Measurements from ENCODE around the gene ODF4. TPM values are rescaled to one million over a fixed set of nuclear protein-coding genes. Genes with fewer than 3 reads are reported as not detected.

The ODF4 gene
- total and polyA plus RNA-seq, 2 experiments from 2014 or later, result not detected

- TF ChIP-seq EZH2phosphoT487 (IDR thresholded peaks at IDR 0.05; ENCODE audit: insufficient read depth, low read depth) (no peak), EZH2 (IDR thresholded peaks at IDR 0.05; ENCODE audit: insufficient read depth, poor library complexity, severe bottlenecking) (peak; percentile 32)
- Histone ChIP-seq H2AFZ (no peak overlapping the region), H3K9me3 (ENCODE audit: low read depth) (no peaks in the 10 kb centered on the region), H3K27me3 (replicated peaks; ENCODE audit: insufficient read depth) (peaks cover 62% of the 10 kb centered on the region), H3K9ac (no peak overlapping the region), H3K4me2 (ENCODE audit: unreplicated experiment) (no peak overlapping the region), H4K20me1 (ENCODE audit: insufficient read depth) (no peaks in the 10 kb centered on the region), H3K36me3 (ENCODE audit: low read depth) (no peaks in the 10 kb centered on the region), H3K4me1 (ENCODE audit: insufficient read depth) (no peaks in the 10 kb centered on the region; the same call in 1 of the 2 replicates), H3F3A (ENCODE audit: insufficient read depth) (no peaks in the 10 kb centered on the region), H3K27ac (no peak overlapping the region), H3K4me3 (no peak overlapping the region), H3K9me2 (ENCODE audit: insufficient read depth) (no peaks in the 10 kb centered on the region), H3K79me2 (ENCODE audit: insufficient read depth) (no peaks in the 10 kb centered on the region)
- 4 to 5% methylated on average over 25 to 26 of the region's 26 CpGs for WGBS, 2 experiments (ENCODE audit: low coverage in 1 of 2, low lambda C conversion rate in 2 of 2, missing lambda C conversion rate in 2 of 2)
- in situ Hi-C loops (cut with MboI), result no loop called here
- no peak for DNase-seq
These were observed 23.8 kb upstream of the ODF4 start for GRCh38 chr17:8315764-8316217.

- Histone ChIP-seq H3K4me2 (ENCODE audit: unreplicated experiment) (no peak overlapping the region), H3K4me1 (ENCODE audit: insufficient read depth) (no peaks in the 10 kb centered on the region; the same call in 1 of the 2 replicates), H2AFZ (no peak overlapping the region), H3F3A (ENCODE audit: insufficient read depth) (no peaks in the 10 kb centered on the region), H4K20me1 (ENCODE audit: insufficient read depth) (no peaks in the 10 kb centered on the region), H3K36me3 (ENCODE audit: low read depth) (no peaks in the 10 kb centered on the region), H3K4me3 (no peak overlapping the region), H3K27ac (no peak overlapping the region), H3K9me3 (ENCODE audit: low read depth) (no peaks in the 10 kb centered on the region), H3K9ac (no peak overlapping the region), H3K9me2 (ENCODE audit: insufficient read depth) (no peaks in the 10 kb centered on the region), H3K27me3 (replicated peaks; ENCODE audit: insufficient read depth) (peaks cover 49% of the 10 kb centered on the region), H3K79me2 (ENCODE audit: insufficient read depth) (no peaks in the 10 kb centered on the region)
- TF ChIP-seq EZH2phosphoT487 (IDR thresholded peaks at IDR 0.05; ENCODE audit: insufficient read depth, low read depth) (no peak), EZH2 (IDR thresholded peaks at IDR 0.05; ENCODE audit: insufficient read depth, poor library complexity, severe bottlenecking) (no peak)
- no peak for DNase-seq
- WGBS, 2 experiments (ENCODE audit: low coverage in 1 of 2, low lambda C conversion rate in 2 of 2, missing lambda C conversion rate in 2 of 2), result 45 to 48% methylated on average over 22 to 24 of the region's 24 CpGs
- in situ Hi-C loops (cut with MboI), result no loop called here
These were observed 21.4 kb upstream of the ODF4 start for GRCh38 chr17:8318010-8318935.

- DNase-seq, result no peak
- no peak overlapping the region for H3K27ac ChIP-seq
- in situ Hi-C loops (cut with MboI), result no loop called here
- H3K9ac ChIP-seq, result no peak overlapping the region
- no peak overlapping the region for H3K4me2 ChIP-seq (ENCODE audit: unreplicated experiment)
- H3K36me3 ChIP-seq (ENCODE audit: low read depth), result no peaks in the 10 kb centered on the region
- H3K79me2 ChIP-seq (ENCODE audit: insufficient read depth), result no peaks in the 10 kb centered on the region
- TF ChIP-seq EZH2 (IDR thresholded peaks at IDR 0.05; ENCODE audit: insufficient read depth, poor library complexity, severe bottlenecking) (no peak), EZH2phosphoT487 (IDR thresholded peaks at IDR 0.05; ENCODE audit: insufficient read depth, low read depth) (no peak)
- no peak overlapping the region for H2AFZ ChIP-seq
- no peaks in the 10 kb centered on the region for H3K9me2 ChIP-seq (ENCODE audit: insufficient read depth)
- no peaks in the 10 kb centered on the region for H3K9me3 ChIP-seq (ENCODE audit: low read depth)
- peaks cover 29% of the 10 kb centered on the region for H3K27me3 ChIP-seq (replicated peaks; ENCODE audit: insufficient read depth)
- no peaks in the 10 kb centered on the region for H3F3A ChIP-seq (ENCODE audit: insufficient read depth)
- no peaks in the 10 kb centered on the region for H4K20me1 ChIP-seq (ENCODE audit: insufficient read depth)
- H3K4me3 ChIP-seq, result no peak overlapping the region
- no peaks in the 10 kb centered on the region; the same call in 1 of the 2 replicates for H3K4me1 ChIP-seq (ENCODE audit: insufficient read depth)
- whole genome bisulfite sequencing, 2 experiments (ENCODE audit: low coverage in 1 of 2, low lambda C conversion rate in 2 of 2, missing lambda C conversion rate in 2 of 2), result 66 to 70% methylated on average over 4 of the region's 4 CpGs
These were observed 19.4 kb upstream of the ODF4 start for GRCh38 chr17:8320262-8320661.

GRCh38 chr17:8320990-8321389 lies 18.6 kb upstream of the ODF4 start:
- Histone ChIP-seq H3K4me3 (no peak overlapping the region), H3K79me2 (ENCODE audit: insufficient read depth) (no peaks in the 10 kb centered on the region), H3K9ac (no peak overlapping the region), H3K27ac (no peak overlapping the region), H3K36me3 (ENCODE audit: low read depth) (no peaks in the 10 kb centered on the region), H4K20me1 (ENCODE audit: insufficient read depth) (no peaks in the 10 kb centered on the region), H3K9me2 (ENCODE audit: insufficient read depth) (no peaks in the 10 kb centered on the region), H3K4me1 (ENCODE audit: insufficient read depth) (no peaks in the 10 kb centered on the region), H3K4me2 (ENCODE audit: unreplicated experiment) (no peak overlapping the region), H2AFZ (no peak overlapping the region), H3K9me3 (ENCODE audit: low read depth) (no peaks in the 10 kb centered on the region), H3F3A (ENCODE audit: insufficient read depth) (no peaks in the 10 kb centered on the region), H3K27me3 (replicated peaks; ENCODE audit: insufficient read depth) (peaks cover 22% of the 10 kb centered on the region)
- WGBS, 2 experiments (ENCODE audit: low coverage in 1 of 2, low lambda C conversion rate in 2 of 2, missing lambda C conversion rate in 2 of 2), result 53 to 55% methylated on average over 6 of the region's 6 CpGs
- DNase-seq, result no peak
- in situ Hi-C loops (cut with MboI), result no loop called here
- TF ChIP-seq EZH2 (IDR thresholded peaks at IDR 0.05; ENCODE audit: insufficient read depth, poor library complexity, severe bottlenecking), result no peak
- TF ChIP-seq EZH2phosphoT487 (IDR thresholded peaks at IDR 0.05; ENCODE audit: insufficient read depth, low read depth), result no peak

Measured in GM23248 (cell line).